ENCODE data around the gene SLC66A3.
"Not testable (repeated sequence)": the region's sequence is repeated elsewhere in the genome, so short reads cannot be mapped to it uniquely, and the experiment has no call there.

Gene SLC66A3

GRCh38 chr2:11160731-11161455, 5.6 kb downstream of the SLC66A3 start:
- Histone ChIP-seq H3K27ac (ENCODE audit: low read depth, low read length) (no peak overlapping the region), H3K79me2 (ENCODE audit: insufficient read depth, low read length) (no peaks in the 10 kb centered on the region), H4K20me1 (ENCODE audit: low read depth, low read length) (no peaks in the 10 kb centered on the region), H3K9ac (ENCODE audit: low read length) (no peak overlapping the region), H3K9me2 (replicated peaks; ENCODE audit: insufficient read depth, low read length) (no peaks in the 10 kb centered on the region), H2AFZ (ENCODE audit: low read depth, low read length, severe bottlenecking) (no peak overlapping the region), H3F3A (ENCODE audit: insufficient read depth) (no peaks in the 10 kb centered on the region), H3K36me3 (ENCODE audit: low read length) (no peaks in the 10 kb centered on the region), H3K4me2 (ENCODE audit: low read depth, low read length, poor library complexity, severe bottlenecking) (no peak overlapping the region), H3K4me3 (ENCODE audit: insufficient read depth, low read length, poor library complexity, severe bottlenecking) (no peak overlapping the region), H3K27me3 (ENCODE audit: low read length) (no peaks in the 10 kb centered on the region), H3K9me3 (ENCODE audit: insufficient read depth, low read length) (no peaks in the 10 kb centered on the region)
- TF ChIP-seq CTCF (IDR thresholded peaks at IDR 0.05; ENCODE audit: insufficient read depth, low read length, poor library complexity, severe bottlenecking) (no peak), EZH2phosphoT487 (conservative IDR thresholded peaks at IDR 0.05; ENCODE audit: low read length) (no peak)

- no peaks in the 10 kb centered on the region for H4K20me1 ChIP-seq (ENCODE audit: low read depth, low read length)
- no peak overlapping the region for H3K9ac ChIP-seq (ENCODE audit: low read length)
- TF ChIP-seq EZH2phosphoT487 (conservative IDR thresholded peaks at IDR 0.05; ENCODE audit: low read length) = no peak
- TF ChIP-seq CTCF (IDR thresholded peaks at IDR 0.05; ENCODE audit: insufficient read depth, low read length, poor library complexity, severe bottlenecking) = no peak
- H3K4me3 ChIP-seq (ENCODE audit: insufficient read depth, low read length, poor library complexity, severe bottlenecking) = no peak overlapping the region
- H3K27me3 ChIP-seq (ENCODE audit: low read length) = no peaks in the 10 kb centered on the region
- H3K9me2 ChIP-seq (replicated peaks; ENCODE audit: insufficient read depth, low read length) = no peaks in the 10 kb centered on the region
- H3K27ac ChIP-seq (ENCODE audit: low read depth, low read length) = no peak overlapping the region
- no peaks in the 10 kb centered on the region for H3K79me2 ChIP-seq (ENCODE audit: insufficient read depth, low read length)
- no peaks in the 10 kb centered on the region for H3K9me3 ChIP-seq (ENCODE audit: insufficient read depth, low read length)
- no peaks in the 10 kb centered on the region for H3K36me3 ChIP-seq (ENCODE audit: low read length)
- H3F3A ChIP-seq (ENCODE audit: insufficient read depth) = no peaks in the 10 kb centered on the region
- H3K4me2 ChIP-seq (ENCODE audit: low read depth, low read length, poor library complexity, severe bottlenecking) = no peak overlapping the region
- no peak overlapping the region for H2AFZ ChIP-seq (ENCODE audit: low read depth, low read length, severe bottlenecking)
Observed at GRCh38 chr2:11161747-11162146, 6.5 kb downstream of the SLC66A3 start.

GRCh38 chr2:11163439-11164317, 8.4 kb downstream of the SLC66A3 start:
- no peak overlapping the region for H3K27ac ChIP-seq (ENCODE audit: low read depth, low read length)
- H3K79me2 ChIP-seq (ENCODE audit: insufficient read depth, low read length) = no peaks in the 10 kb centered on the region
- H3K27me3 ChIP-seq (ENCODE audit: low read length) = no peaks in the 10 kb centered on the region

GRCh38 chr2:11165046-11165445, 9.8 kb downstream of the SLC66A3 start:
- H3K79me2 ChIP-seq (ENCODE audit: insufficient read depth, low read length); H3K36me3 ChIP-seq (ENCODE audit: low read length); H3K9me2 ChIP-seq (replicated peaks; ENCODE audit: insufficient read depth, low read length); H3K9ac ChIP-seq (ENCODE audit: low read length); H4K20me1 ChIP-seq (ENCODE audit: low read depth, low read length); H3K4me2 ChIP-seq (ENCODE audit: low read depth, low read length, poor library complexity, severe bottlenecking); H3K27me3 ChIP-seq (ENCODE audit: low read length); H3F3A ChIP-seq (ENCODE audit: insufficient read depth); H3K9me3 ChIP-seq (ENCODE audit: insufficient read depth, low read length); H3K4me3 ChIP-seq (ENCODE audit: insufficient read depth, low read length, poor library complexity, severe bottlenecking); H2AFZ ChIP-seq (ENCODE audit: low read depth, low read length, severe bottlenecking); H3K27ac ChIP-seq (ENCODE audit: low read depth, low read length): not testable (repeated sequence)

More at GRCh38 chr2:11163439-11164317, 8.4 kb downstream of the SLC66A3 start:
- Histone ChIP-seq H3K4me3 (ENCODE audit: insufficient read depth, low read length, poor library complexity, severe bottlenecking) (no peak overlapping the region), H3K9me3 (ENCODE audit: insufficient read depth, low read length) (no peaks in the 10 kb centered on the region), H3K9me2 (replicated peaks; ENCODE audit: insufficient read depth, low read length) (no peaks in the 10 kb centered on the region), H3K9ac (ENCODE audit: low read length) (no peak overlapping the region), H3K36me3 (ENCODE audit: low read length) (no peaks in the 10 kb centered on the region), H4K20me1 (ENCODE audit: low read depth, low read length) (no peaks in the 10 kb centered on the region), H2AFZ (ENCODE audit: low read depth, low read length, severe bottlenecking) (no peak overlapping the region), H3K4me2 (ENCODE audit: low read depth, low read length, poor library complexity, severe bottlenecking) (no peak overlapping the region), H3F3A (ENCODE audit: insufficient read depth) (no peaks in the 10 kb centered on the region)
- TF ChIP-seq EZH2phosphoT487 (conservative IDR thresholded peaks at IDR 0.05; ENCODE audit: low read length) (no peak), CTCF (IDR thresholded peaks at IDR 0.05; ENCODE audit: insufficient read depth, low read length, poor library complexity, severe bottlenecking) (no peak)

Data from SU-DHL-6 (cell line).